Right lobe of liver (tissue), 4 donors: ENCODE results near the gene EPB41L4B.

Experiments used
- POLR2A ChIP-seq: fragments of 450-650 bp; IDR thresholded peaks from one replicate; pipeline ENCODE4 v1.6.1; 2017; ENCODE audit warnings: antibody characterized with exemption, mild to moderate bottlenecking
- TF ChIP-seq, protein P1 (sequence below), 4 donors: fragments of 200-600 bp in 3 of 4; fragments of 450-650 bp in 1 of 4; IDR thresholded peaks; one replicate each; pipeline versions ENCODE4 v1.5.1 to v1.8.0; 2016 to 2022; ENCODE audit warnings: antibody characterized with exemption in 4 of 4, mild to moderate bottlenecking in 2 of 4
- donor health status: DM: no; HTN: no; CAD: no.
- donor health status: DM: no; HTN: no; CAD: no.
- donor health status: DM: no; HTN: yes; CAD: no.

- TF ChIP-seq, protein P1, sequence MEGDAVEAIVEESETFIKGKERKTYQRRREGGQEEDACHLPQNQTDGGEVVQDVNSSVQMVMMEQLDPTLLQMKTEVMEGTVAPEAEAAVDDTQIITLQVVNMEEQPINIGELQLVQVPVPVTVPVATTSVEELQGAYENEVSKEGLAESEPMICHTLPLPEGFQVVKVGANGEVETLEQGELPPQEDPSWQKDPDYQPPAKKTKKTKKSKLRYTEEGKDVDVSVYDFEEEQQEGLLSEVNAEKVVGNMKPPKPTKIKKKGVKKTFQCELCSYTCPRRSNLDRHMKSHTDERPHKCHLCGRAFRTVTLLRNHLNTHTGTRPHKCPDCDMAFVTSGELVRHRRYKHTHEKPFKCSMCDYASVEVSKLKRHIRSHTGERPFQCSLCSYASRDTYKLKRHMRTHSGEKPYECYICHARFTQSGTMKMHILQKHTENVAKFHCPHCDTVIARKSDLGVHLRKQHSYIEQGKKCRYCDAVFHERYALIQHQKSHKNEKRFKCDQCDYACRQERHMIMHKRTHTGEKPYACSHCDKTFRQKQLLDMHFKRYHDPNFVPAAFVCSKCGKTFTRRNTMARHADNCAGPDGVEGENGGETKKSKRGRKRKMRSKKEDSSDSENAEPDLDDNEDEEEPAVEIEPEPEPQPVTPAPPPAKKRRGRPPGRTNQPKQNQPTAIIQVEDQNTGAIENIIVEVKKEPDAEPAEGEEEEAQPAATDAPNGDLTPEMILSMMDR (IDR thresholded peaks at IDR 0.05), result no peak
- no peak for TF ChIP-seq POLR2A
These were observed 164.2 kb downstream of the EPB41L4B start for GRCh38 chr9:109156708-109157107.
